ENCODE data around the gene MYO5B.

GRCh38 chr18:50004013-50004412 lies 190.9 kb downstream of the MYO5B start:
- TF ChIP-seq, protein P1, sequence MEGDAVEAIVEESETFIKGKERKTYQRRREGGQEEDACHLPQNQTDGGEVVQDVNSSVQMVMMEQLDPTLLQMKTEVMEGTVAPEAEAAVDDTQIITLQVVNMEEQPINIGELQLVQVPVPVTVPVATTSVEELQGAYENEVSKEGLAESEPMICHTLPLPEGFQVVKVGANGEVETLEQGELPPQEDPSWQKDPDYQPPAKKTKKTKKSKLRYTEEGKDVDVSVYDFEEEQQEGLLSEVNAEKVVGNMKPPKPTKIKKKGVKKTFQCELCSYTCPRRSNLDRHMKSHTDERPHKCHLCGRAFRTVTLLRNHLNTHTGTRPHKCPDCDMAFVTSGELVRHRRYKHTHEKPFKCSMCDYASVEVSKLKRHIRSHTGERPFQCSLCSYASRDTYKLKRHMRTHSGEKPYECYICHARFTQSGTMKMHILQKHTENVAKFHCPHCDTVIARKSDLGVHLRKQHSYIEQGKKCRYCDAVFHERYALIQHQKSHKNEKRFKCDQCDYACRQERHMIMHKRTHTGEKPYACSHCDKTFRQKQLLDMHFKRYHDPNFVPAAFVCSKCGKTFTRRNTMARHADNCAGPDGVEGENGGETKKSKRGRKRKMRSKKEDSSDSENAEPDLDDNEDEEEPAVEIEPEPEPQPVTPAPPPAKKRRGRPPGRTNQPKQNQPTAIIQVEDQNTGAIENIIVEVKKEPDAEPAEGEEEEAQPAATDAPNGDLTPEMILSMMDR (IDR thresholded peaks at IDR 0.05; ENCODE audit: low read depth, low read length, missing input control) = no peak
- no peak for TF ChIP-seq MAX (IDR thresholded peaks at IDR 0.05)
- TF ChIP-seq TAF1 (conservative IDR thresholded peaks at IDR 0.05) = no peak

Measured in liver (tissue), 3 donors.